HG02759 (cell line): ENCODE data around the gene TMEM95.
A peak's percentile ranks its signal among the peaks of the same experiment; 100 is the strongest.

Experiments
- ATAC-seq: cut with Tn5 transposase; IDR thresholded peaks from one replicate; pipeline ENCODE4 v1.9.1; 2021; ENCODE audit warnings: mild to moderate bottlenecking, moderate library complexity; ENCODE audit not compliant: unreplicated experiment

The TMEM95 gene

GRCh38 chr17:7403977-7404736 lies 49.2 kb downstream of the TMEM95 start, which contains the start of gene TMEM256:
Gene TMEM256, minus strand, starts transcription at chr17:7404097. Its CDS starts 13 bp downstream, at chr17:7404084.
- peak; percentile 94 for ATAC-seq

- peak; percentile 9 for ATAC-seq
Measured at GRCh38 chr17:7404737-7405349, 49.9 kb downstream of the TMEM95 start.

- no peak for ATAC-seq
Measured at GRCh38 chr17:7405350-7406234, 50.6 kb downstream of the TMEM95 start.

- ATAC-seq, result no peak
Measured at GRCh38 chr17:7406235-7406825, 51.4 kb downstream of the TMEM95 start.
